ENCODE measurements around the gene CERS3.

CERS3 gene

GRCh38 chr15:100529556-100529955, 806 bp upstream of the CERS3 start:
- DNase-seq (ENCODE audit: low read depth): no peak

DNA sequence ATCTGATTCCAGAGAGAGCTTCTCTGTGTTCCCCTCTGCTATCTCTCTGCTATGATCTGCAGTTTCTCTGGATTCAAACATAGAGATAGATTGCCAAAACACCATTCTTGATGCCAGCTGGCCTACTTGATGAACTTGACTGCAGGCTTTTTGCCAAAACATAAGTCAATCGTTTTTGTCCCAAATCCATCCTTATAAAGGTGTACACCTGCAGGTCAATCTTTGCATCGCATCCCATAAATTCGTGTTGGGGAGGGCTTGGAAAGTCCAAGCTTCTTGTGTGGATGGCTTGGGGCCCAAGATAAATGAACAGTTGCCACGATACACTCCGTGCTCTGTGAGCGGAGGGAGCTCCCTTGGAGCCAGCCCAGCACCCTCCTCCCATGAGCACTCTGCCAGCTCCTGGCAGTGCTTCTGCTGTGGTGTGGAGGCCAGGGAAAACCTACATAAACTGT, 2.7 kb downstream of the CERS3 start:
- no peak for DNase-seq (ENCODE audit: low read depth)

- DNase-seq (ENCODE audit: low read depth): no peak
Observed at GRCh38 chr15:100525436-100525835, 3.3 kb downstream of the CERS3 start.

DNA sequence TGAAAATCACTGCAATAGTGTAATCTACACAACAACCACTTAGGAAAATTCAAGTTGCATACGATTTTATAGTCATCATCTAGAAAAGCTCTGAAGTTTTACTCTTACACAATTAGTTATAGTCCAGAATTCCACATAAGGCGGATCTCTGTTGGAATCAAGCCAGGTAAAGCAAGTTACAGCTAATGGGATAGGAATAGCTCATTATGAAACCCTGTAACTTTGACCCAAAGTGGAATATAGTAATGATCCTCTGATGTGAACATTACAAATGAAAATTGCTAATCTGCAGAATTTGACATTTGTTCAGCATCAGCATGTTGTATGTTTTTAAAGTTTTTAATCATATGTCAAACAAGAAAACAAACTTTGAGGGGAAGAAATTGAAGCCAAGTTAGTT, 4.4 kb downstream of the CERS3 start:
- DNase-seq (ENCODE audit: low read depth): no peak

- DNase-seq (ENCODE audit: low read depth): no peak
Observed at GRCh38 chr15:100521907-100522306, 6.8 kb downstream of the CERS3 start.

DNA sequence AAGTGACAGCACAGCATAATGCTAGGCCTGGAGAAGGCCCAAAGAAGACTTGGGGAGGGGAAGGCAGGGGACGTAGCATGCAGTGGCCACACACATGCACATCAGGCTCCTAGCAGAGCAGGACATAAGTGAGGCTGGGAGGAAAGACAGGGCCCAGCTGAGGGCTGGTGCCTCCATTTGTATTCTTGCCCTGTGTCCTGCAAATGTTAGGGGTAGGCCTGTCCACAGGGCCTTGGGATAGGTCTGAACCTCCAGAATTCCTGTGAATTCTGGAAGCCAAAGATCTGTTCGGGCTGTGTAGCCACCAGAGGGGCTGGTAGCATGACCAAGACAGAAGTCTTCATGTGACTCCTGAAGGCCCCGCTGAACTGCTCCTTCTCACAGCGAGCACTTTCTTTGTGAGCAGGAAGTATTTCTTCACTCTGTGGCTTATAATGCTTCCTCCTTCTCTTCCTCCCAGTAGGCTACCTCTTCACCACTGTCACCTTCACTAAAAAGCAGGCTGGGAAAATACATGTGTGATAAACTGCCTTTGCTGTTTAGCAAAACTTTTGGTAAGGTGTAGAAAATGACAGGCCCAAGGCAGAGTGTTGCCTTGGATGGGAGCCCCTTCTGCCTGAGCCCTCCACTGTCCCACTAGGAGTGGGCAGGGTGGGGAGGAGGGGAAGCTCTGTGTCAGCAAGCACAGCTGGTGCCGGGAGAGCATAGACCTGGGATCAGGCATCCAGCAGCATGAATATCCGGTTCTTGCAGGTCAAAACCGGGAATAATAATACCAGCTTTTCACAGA, 8.4 kb downstream of the CERS3 start:
- DNase-seq (ENCODE audit: low read depth): no peak

- DNase-seq (ENCODE audit: low read depth): no peak
Observed at GRCh38 chr15:100517846-100518245, 10.9 kb downstream of the CERS3 start.

GRCh38 chr15:100516643-100517512, 11.9 kb downstream of the CERS3 start:
- no peak for DNase-seq (ENCODE audit: low read depth)

- DNase-seq (ENCODE audit: low read depth): no peak
Observed at GRCh38 chr15:100515758-100516157, 13.0 kb downstream of the CERS3 start.

GRCh38 chr15:100508641-100509300, 20.0 kb downstream of the CERS3 start:
- no peak for DNase-seq (ENCODE audit: low read depth)

DNA sequence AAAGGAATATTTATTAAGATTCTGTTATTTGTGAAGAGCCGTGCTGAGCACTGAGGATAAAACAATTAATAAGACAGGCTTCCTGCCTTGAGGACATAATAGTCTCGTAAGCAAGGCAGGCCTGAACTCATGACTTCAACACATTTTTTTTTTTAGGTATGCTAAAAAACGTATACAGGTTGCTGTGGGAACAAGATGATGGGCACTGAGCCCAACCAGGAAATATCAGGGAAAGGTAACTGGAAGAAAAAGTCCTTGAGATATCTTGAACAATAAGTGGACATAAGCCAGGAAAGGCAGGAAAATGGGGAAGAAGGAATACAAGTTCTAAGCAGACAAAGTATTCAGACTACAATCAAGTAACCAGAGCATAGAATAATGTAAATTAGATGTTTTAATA, 26.1 kb downstream of the CERS3 start:
- DNase-seq (ENCODE audit: low read depth): no peak

- no peak for DNase-seq (ENCODE audit: low read depth)
Observed at GRCh38 chr15:100501117-100501516, 27.6 kb downstream of the CERS3 start.

- DNase-seq (ENCODE audit: low read depth): no peak
Observed at GRCh38 chr15:100500226-100500990, 28.3 kb downstream of the CERS3 start.

GRCh38 chr15:100495861-100496260, 32.9 kb downstream of the CERS3 start:
- no peak for DNase-seq (ENCODE audit: low read depth)

DNA sequence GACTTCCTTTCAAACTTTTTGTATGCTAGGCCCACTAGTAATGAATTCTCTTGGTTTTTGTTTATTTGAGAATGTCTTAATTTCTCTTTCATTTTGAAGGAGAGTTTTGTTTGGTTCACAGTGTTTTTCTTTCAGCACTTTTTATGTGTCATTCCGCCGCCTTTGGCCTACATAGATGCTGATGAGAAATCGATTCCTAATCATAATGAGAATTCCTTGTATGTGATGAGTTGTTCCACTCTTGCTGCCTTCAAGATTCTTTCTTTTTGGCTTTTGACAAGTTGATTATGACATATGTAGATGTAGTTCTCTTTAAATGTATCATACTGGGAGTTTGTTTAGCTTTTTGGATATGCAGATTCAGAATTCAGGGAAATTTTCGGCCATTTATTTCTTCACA, 35.5 kb downstream of the CERS3 start:
- DNase-seq (ENCODE audit: low read depth): no peak

DNA sequence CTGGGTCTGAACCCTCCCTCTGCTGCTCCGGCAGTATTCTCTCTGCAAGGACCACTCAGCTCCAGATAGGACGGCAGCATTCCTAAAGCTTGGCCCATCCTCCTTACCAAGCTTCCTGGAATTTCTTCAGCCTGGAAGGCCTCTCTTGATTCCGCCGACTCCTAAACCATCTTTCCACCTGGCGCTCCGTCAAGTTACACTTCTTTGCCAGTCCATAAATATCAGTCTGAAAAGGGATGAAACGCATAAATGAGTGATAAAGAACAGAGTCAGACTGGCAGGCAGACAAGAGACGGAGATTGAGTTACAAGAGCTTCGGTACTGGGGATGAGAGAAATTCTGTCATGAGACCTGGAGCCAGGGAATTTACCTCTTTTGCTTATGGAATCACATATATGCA, 44.3 kb downstream of the CERS3 start:
- no peak for DNase-seq (ENCODE audit: low read depth)

DNA sequence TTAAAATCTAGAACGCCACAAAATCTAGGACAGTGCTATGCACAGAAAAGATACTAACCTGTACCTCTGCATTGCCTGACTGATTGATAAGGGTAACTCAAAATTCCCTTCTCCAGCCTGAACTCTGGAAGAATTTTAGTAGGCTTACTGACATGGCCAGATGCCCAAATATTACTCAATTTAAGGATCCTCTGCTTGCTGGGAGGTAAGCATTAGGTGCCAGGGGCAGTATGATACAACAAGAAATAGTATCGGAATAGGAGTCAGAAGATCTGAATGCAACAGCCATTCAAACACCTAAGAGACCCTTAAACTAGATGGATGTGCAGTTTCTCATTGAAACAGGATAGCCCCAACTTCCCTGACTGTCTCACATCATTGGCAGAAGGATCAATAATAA, 45.4 kb downstream of the CERS3 start:
- no peak for DNase-seq (ENCODE audit: low read depth)

- no peak for DNase-seq (ENCODE audit: low read depth)
Observed at GRCh38 chr15:100476805-100477204, 51.9 kb downstream of the CERS3 start.

DNA sequence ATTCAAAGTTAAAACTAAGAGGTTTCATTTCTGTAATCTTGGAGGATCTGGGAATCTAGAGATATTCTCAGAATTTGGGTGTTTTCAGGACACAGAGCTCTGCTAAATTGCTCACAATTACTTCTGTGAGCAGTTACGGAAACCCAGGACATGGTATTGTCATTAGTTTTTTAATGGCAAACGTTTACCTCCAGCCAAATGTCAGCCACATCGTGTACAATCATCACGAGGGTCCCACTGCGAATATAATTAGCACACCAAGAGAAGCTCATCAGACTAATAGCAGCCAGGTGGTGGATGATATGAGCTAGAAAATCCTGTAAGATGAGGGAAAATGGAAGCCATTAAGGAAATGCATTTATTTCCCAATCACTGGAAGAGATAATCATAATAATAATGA, 56.0 kb downstream of the CERS3 start:
- no peak for DNase-seq (ENCODE audit: low read depth)

DNA sequence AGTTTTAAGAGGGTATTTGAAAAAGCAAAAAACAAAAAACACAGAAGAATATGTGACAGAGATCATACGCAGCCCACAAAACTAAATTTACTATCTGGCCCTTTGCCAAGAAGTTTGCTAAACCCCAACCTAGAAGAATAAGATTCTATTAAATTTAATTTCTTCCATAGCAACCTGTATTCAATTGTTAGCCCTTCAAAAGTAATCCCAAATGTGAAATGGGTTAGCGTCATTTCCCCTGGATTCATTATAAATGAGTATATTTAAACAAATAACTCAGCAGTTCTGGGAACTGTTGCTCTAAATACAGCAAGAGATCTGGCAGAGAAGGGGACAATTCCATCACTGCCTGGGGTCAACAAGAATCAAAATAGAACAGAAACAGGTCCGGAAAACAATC, 56.8 kb downstream of the CERS3 start:
- DNase-seq (ENCODE audit: low read depth): no peak

- DNase-seq (ENCODE audit: low read depth): no peak
Observed at GRCh38 chr15:100468285-100468684, 60.5 kb downstream of the CERS3 start.

- no peak for DNase-seq (ENCODE audit: low read depth)
Observed at GRCh38 chr15:100466073-100466472, 62.7 kb downstream of the CERS3 start.

All from GM04503 (cell line).